ENCODE measurements around the gene DGKB. TPM values are rescaled to one million over a fixed set of nuclear protein-coding genes. Genes with fewer than 3 reads are reported as not detected.

The DGKB gene
- polyA plus RNA-seq, 1 of the 3 experiments (the other 2 are of a cell fraction), result 2.1 TPM

GRCh38 chr7:14835384-14835783 lies 67.2 kb downstream of the DGKB start (continued):
- TF ChIP-seq USF1 (IDR thresholded peaks at IDR 0.05; ENCODE audit: borderline replicate concordance, low read depth), result no peak
- TF ChIP-seq CHD2 (IDR thresholded peaks at IDR 0.05; ENCODE audit: low read length, partially characterized antibody), result no peak
- TF ChIP-seq EZH2phosphoT487 (IDR thresholded peaks at IDR 0.05; ENCODE audit: borderline replicate concordance, low read depth), result no peak
- TF ChIP-seq FOXM1 (IDR thresholded peaks at IDR 0.05; ENCODE audit: low read depth), result no peak
- TF ChIP-seq MXI1 (IDR thresholded peaks at IDR 0.05; ENCODE audit: low read depth, low read length), result no peak
- TF ChIP-seq SMC3 (IDR thresholded peaks at IDR 0.05; ENCODE audit: low read depth, low read length), result no peak
- TF ChIP-seq POLR2AphosphoS5 (IDR thresholded peaks at IDR 0.05; ENCODE audit: low read depth, low read length), result no peak
- TF ChIP-seq CTCF (IDR thresholded peaks at IDR 0.05), result no peak
- TF ChIP-seq NFIC (IDR thresholded peaks at IDR 0.05; ENCODE audit: borderline replicate concordance), result no peak
- no peak for TF ChIP-seq RFX5 (IDR thresholded peaks at IDR 0.05; ENCODE audit: low read length)

GRCh38 chr7:14834883-14835282 lies 67.7 kb downstream of the DGKB start:
- Histone ChIP-seq H3K9ac (peak overlapping the region; percentile 65; the same call in 1 of the 2 replicates), H3K79me2 (ENCODE audit: insufficient read depth) (no peaks in the 10 kb centered on the region), H3K4me2 (peak overlapping the region; percentile 72), H2AFZ (ENCODE audit: low read depth) (peak overlapping the region; percentile 11; the same call in 1 of the 2 replicates), H4K20me1 (ENCODE audit: insufficient read depth) (no peaks in the 10 kb centered on the region), H3K36me3 (replicated peaks in 1 of 2; ENCODE audit: control insufficient read depth in 1 of 2, insufficient read depth in 2 of 2, low read length in 1 of 2) (no peaks in the 10 kb centered on the region), H3K4me1 (ENCODE audit: control insufficient read depth in 1 of 2, insufficient read depth in 2 of 2, low read depth in 1 of 2, low read length in 1 of 2) (peaks cover 17 to 47% of the 10 kb centered on the region in 2 experiments), H3K27me3 (ENCODE audit: insufficient read depth) (no peaks in the 10 kb centered on the region), H3K27ac (ENCODE audit: low read depth in 2 of 2, low read length in 1 of 2) (peak overlapping the region; percentile 73 to 92), H3K9me2 (no peaks in the 10 kb centered on the region), H3K4me3 (ENCODE audit: low read depth in 2 of 2, low read length in 1 of 2) (peak overlapping the region; percentile 17 to 48; a peak in 2 of 4 replicates), H3K9me3 (no peaks in the 10 kb centered on the region), H3F3A (replicated peaks; ENCODE audit: insufficient read depth) (peaks cover 53% of the 10 kb centered on the region)
- no peak for DNase-seq
- 9% methylated on average over 1 of the region's 1 CpG for WGBS (ENCODE audit: low lambda C conversion rate)
- POLR2A ChIA-PET, result no interaction called here
- CTCF ChIA-PET, result interaction anchor here (0.9 to 2.0 kb wide), 3 partner anchors 10 to 14 kb away, joined by 3 to 5 read pairs (median 4); no protein-coding TSS in a partner anchor
- TF ChIP-seq CHD2 (IDR thresholded peaks at IDR 0.05; ENCODE audit: low read length, partially characterized antibody) (no peak), MAX (IDR thresholded peaks at IDR 0.05; ENCODE audit: low read depth) (no peak), TEAD4 (IDR thresholded peaks at IDR 0.05; ENCODE audit: borderline replicate concordance, insufficient read depth) (no peak; the same call in 1 of the 2 replicates), TAF1 (IDR thresholded peaks at IDR 0.05; ENCODE audit: borderline replicate concordance, low read depth, low read length) (no peak), MXI1 (IDR thresholded peaks at IDR 0.05; ENCODE audit: low read depth, low read length) (no peak), GABPA (IDR thresholded peaks at IDR 0.05; ENCODE audit: low read depth) (no peak), RXRA (IDR thresholded peaks at IDR 0.05; ENCODE audit: borderline replicate concordance, low read depth) (0 out of 2 replicates have a peak, but pooled peaks have one; percentile 3), RCOR1 (IDR thresholded peaks at IDR 0.05; ENCODE audit: low read length) (no peak), FOSL2 (IDR thresholded peaks at IDR 0.05; ENCODE audit: borderline replicate concordance, low read depth) (peak; percentile 65), USF2 (IDR thresholded peaks at IDR 0.05; ENCODE audit: borderline replicate concordance, low read depth, low read length) (no peak), REST (IDR thresholded peaks at IDR 0.05; ENCODE audit: low read depth, low read length) (no peak), POLR2AphosphoS5 (IDR thresholded peaks at IDR 0.05; ENCODE audit: low read depth, low read length) (no peak), EZH2phosphoT487 (IDR thresholded peaks at IDR 0.05; ENCODE audit: borderline replicate concordance, low read depth) (no peak), EP300 (IDR thresholded peaks at IDR 0.05; ENCODE audit: borderline replicate concordance in 1 of 2, low read depth in 1 of 2, low read length in 1 of 2) (no peak), ZBTB33 (IDR thresholded peaks at IDR 0.05; ENCODE audit: borderline replicate concordance, low read depth) (no peak)

All from SK-N-SH (cell line).